Tibial nerve (tissue), 4 donors: ENCODE data around the gene SF1.

Experiments used
- CTCF ChIP-seq, 5 experiments: fragments of 200-600 bp in 3 of 5; fragments of 450-650 bp in 2 of 5; sonication (generic) in 3 of 5; IDR thresholded peaks; one replicate each; pipeline ENCODE4 v1.5.1; 2016 to 2019; ENCODE audit warnings: antibody characterized with exemption in 5 of 5, mild to moderate bottlenecking in 3 of 5, moderate library complexity in 2 of 5
- EP300 ChIP-seq, 2 donors: sonication (generic); formaldehyde crosslinking; IDR thresholded peaks; one replicate each; pipeline ENCODE4 v1.6.1; 2017; ENCODE audit warnings: antibody characterized with exemption in 2 of 2, mild to moderate bottlenecking in 1 of 2
- POLR2A ChIP-seq, 2 donors: fragments of 450-650 bp; IDR thresholded peaks; one replicate each; pipeline ENCODE4 v1.6.1; 2017; ENCODE audit warnings: antibody characterized with exemption in 2 of 2, mild to moderate bottlenecking in 2 of 2, moderate library complexity in 2 of 2

GRCh38 chr11:64735725-64736259 is 42.5 kb downstream of the SF1 start:
- TF ChIP-seq CTCF (IDR thresholded peaks at IDR 0.05) (no peak), EP300 (IDR thresholded peaks at IDR 0.05) (no peak), POLR2A (IDR thresholded peaks at IDR 0.05) (no peak)
